ENCODE results near the gene TSPAN2.
"Not testable (repeated sequence)": the region's sequence is repeated elsewhere in the genome, so short reads cannot be mapped to it uniquely, and the experiment has no call there.

Gene TSPAN2

GRCh38 chr1:115036814-115037507 lies 52.3 kb downstream of the TSPAN2 start:
- no peak for DNase-seq (ENCODE audit: low read depth)

- DNase-seq (ENCODE audit: low read depth): no peak
Measured at GRCh38 chr1:115035652-115036051, 53.7 kb downstream of the TSPAN2 start.

- DNase-seq (ENCODE audit: low read depth): no peak
Measured at GRCh38 chr1:115031595-115031994, 57.7 kb downstream of the TSPAN2 start.

- no peak for DNase-seq (ENCODE audit: low read depth)
Measured at GRCh38 chr1:115029526-115029925, 59.8 kb downstream of the TSPAN2 start, which contains the start of gene TSHB. Gene TSHB (plus strand): TSS chr1:115029826. CDS start chr1:115033363, 3,537 bp downstream.

GRCh38 chr1:115023593-115023992 lies 65.7 kb downstream of the TSPAN2 start:
- DNase-seq (ENCODE audit: low read depth): no peak

GRCh38 chr1:115021145-115021544 lies 68.2 kb downstream of the TSPAN2 start:
- no peak for DNase-seq (ENCODE audit: low read depth)

GRCh38 chr1:115019549-115019948 lies 69.8 kb downstream of the TSPAN2 start:
- DNase-seq (ENCODE audit: low read depth): not testable (repeated sequence)

- no peak for DNase-seq (ENCODE audit: low read depth)
Measured at GRCh38 chr1:115013792-115014191, 75.5 kb downstream of the TSPAN2 start.

GRCh38 chr1:115012434-115012833 lies 76.9 kb downstream of the TSPAN2 start:
- DNase-seq (ENCODE audit: low read depth): no peak

- DNase-seq (ENCODE audit: low read depth): no peak
Measured at GRCh38 chr1:115012006-115012405, 77.3 kb downstream of the TSPAN2 start.

- DNase-seq (ENCODE audit: low read depth): no peak
Measured at GRCh38 chr1:115006191-115006590, 83.1 kb downstream of the TSPAN2 start.

Data from activated T-cell treated with anti-CD3 and anti-CD28 coated beads for 48 hours (primary cell).